RWPE2 (cell line): ENCODE data around the gene LHX5.

ENCODE experiments used
- ATAC-seq: fragments of 200-7000 bp; cut with Tn5 transposase; 3 replicates; pipeline ENCODE4 v1.9.1; 2021; ENCODE audit warnings: low read depth
- DNase-seq: peaks from one replicate; pipeline ENCODE4 v3.0.0-alpha.2; 2020; ENCODE audit warnings: low spot score
- H3K27ac ChIP-seq: fragments of 450-650 bp; 2 replicates; pipeline ENCODE4 v1.5.1; 2017; ENCODE audit warnings: mild to moderate bottlenecking; ENCODE audit not compliant: poor library complexity, severe bottlenecking
- H3K27me3 ChIP-seq: fragments of 250-450 bp; sonication (Bioruptor Pico); 2 replicates; pipeline ENCODE4 v1.5.1; 2021; ENCODE audit warnings: mild to moderate bottlenecking, moderate library complexity; ENCODE audit not compliant: insufficient read depth, poor library complexity, severe bottlenecking
- H3K36me3 ChIP-seq: fragments of 250-450 bp; sonication (Bioruptor Pico); 2 replicates; pipeline ENCODE4 v1.5.1; 2020; ENCODE audit warnings: low read depth, mild to moderate bottlenecking, moderate library complexity
- H3K4me1 ChIP-seq: fragments of 250-450 bp; sonication (Bioruptor Pico); 2 replicates; pipeline ENCODE4 v1.5.1; 2021; ENCODE audit warnings: mild to moderate bottlenecking, moderate library complexity; ENCODE audit not compliant: insufficient read depth, poor library complexity, severe bottlenecking
- H3K4me3 ChIP-seq: fragments of 250-450 bp; sonication (Bioruptor Pico); 2 replicates; pipeline ENCODE4 v1.5.1; 2021; ENCODE audit warnings: mild to moderate bottlenecking, moderate library complexity; ENCODE audit not compliant: severe bottlenecking
- H3K9me3 ChIP-seq: fragments of 250-450 bp; sonication (Bioruptor Pico); 2 replicates; pipeline ENCODE4 v1.5.1; 2021; ENCODE audit warnings: mild to moderate bottlenecking, moderate library complexity; ENCODE audit not compliant: severe bottlenecking
- TF ChIP-seq, protein P1 (sequence below): fragments of 450-650 bp; IDR thresholded peaks from one replicate; pipeline ENCODE4 v1.5.1; 2017; ENCODE audit warnings: mild to moderate bottlenecking, moderate library complexity; ENCODE audit not compliant: poor library complexity, severe bottlenecking

Gene LHX5

DNA sequence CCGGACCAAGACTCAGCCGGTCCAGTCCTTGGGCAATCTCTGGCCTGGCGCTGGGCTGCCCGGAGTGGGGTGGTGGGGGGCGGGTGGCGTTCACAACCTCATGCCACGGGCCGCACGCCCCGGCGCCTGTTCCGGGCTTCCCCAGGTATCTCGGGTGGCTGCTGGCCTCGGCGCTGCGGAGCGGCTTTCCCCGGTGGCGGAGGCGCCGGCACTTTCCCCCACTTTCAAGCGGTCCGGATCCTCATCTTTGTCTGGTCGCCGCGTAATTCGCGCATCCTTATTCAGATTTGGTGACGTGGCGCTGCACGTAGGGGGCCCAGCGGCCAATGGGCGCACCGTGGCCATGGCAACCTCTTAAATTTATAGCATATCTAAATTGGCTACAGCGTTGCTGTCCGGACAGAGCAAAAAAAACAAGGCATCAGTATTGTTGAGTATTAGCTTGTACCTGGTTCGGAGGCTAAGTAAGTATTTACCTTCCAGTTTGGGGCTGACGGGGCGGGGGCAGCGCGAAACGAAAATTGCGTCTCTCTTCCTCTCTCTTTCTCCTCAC, at the start of gene LHX5:
TSS of gene LHX5 (minus strand) at position 253 of the 553 bp plus-strand sequence. CDS start 373 bp downstream, outside the sequence.
- Histone ChIP-seq H3K27me3 (peaks cover 96% of the 10 kb centered on the region), H3K36me3 (no peaks in the 10 kb centered on the region), H3K27ac (no peak within 1 kb of the TSS), H3K4me3 (no peak within 1 kb of the TSS), H3K4me1 (no peaks in the 10 kb centered on the region), H3K9me3 (no peaks in the 10 kb centered on the region)
- DNase-seq (no peak), ATAC-seq (no peak)
- TF ChIP-seq, protein P1, sequence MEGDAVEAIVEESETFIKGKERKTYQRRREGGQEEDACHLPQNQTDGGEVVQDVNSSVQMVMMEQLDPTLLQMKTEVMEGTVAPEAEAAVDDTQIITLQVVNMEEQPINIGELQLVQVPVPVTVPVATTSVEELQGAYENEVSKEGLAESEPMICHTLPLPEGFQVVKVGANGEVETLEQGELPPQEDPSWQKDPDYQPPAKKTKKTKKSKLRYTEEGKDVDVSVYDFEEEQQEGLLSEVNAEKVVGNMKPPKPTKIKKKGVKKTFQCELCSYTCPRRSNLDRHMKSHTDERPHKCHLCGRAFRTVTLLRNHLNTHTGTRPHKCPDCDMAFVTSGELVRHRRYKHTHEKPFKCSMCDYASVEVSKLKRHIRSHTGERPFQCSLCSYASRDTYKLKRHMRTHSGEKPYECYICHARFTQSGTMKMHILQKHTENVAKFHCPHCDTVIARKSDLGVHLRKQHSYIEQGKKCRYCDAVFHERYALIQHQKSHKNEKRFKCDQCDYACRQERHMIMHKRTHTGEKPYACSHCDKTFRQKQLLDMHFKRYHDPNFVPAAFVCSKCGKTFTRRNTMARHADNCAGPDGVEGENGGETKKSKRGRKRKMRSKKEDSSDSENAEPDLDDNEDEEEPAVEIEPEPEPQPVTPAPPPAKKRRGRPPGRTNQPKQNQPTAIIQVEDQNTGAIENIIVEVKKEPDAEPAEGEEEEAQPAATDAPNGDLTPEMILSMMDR = no peak

GRCh38 chr12:113519464-113520307, 48.0 kb upstream of the LHX5 start:
- H3K9me3 ChIP-seq = no peaks in the 10 kb centered on the region
- no peak overlapping the region for H3K4me3 ChIP-seq
- DNase-seq (no peak), ATAC-seq (no peak)
- no peak overlapping the region for H3K27ac ChIP-seq
- H3K36me3 ChIP-seq = no peaks in the 10 kb centered on the region
- H3K27me3 ChIP-seq = peaks cover 77% of the 10 kb centered on the region
- no peaks in the 10 kb centered on the region for H3K4me1 ChIP-seq
- TF ChIP-seq, protein P1 = no peak

GRCh38 chr12:113515082-113515856, 43.6 kb upstream of the LHX5 start:
- no peaks in the 10 kb centered on the region for H3K4me1 ChIP-seq
- H3K9me3 ChIP-seq = no peaks in the 10 kb centered on the region
- ATAC-seq (no peak), DNase-seq (no peak)
- H3K36me3 ChIP-seq = no peaks in the 10 kb centered on the region
- H3K27me3 ChIP-seq = peaks cover 72% of the 10 kb centered on the region
- no peak overlapping the region for H3K27ac ChIP-seq
- H3K4me3 ChIP-seq = no peak overlapping the region
- TF ChIP-seq, protein P1 = no peak

DNA sequence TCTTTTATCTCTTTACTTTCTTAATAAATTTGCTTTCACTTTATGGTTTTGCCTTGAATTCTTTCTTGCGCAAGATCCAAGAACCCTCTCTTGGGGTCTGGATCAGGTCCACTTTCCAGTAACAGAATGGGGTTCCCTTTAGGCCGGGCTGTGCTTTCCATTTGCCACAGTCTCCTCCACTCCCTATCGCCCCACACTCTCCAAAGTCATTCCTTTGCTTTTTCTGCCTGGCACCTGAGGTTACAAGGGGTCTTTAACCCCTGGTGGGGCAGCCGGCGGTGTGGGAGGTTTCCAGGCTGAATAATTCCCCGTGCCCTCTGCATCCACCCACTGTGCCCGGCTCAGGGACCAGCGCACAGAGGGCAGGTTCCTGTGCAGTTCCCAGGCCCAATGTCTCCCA, 42.9 kb upstream of the LHX5 start:
- H3K36me3 ChIP-seq = no peaks in the 10 kb centered on the region
- TF ChIP-seq, protein P1 = no peak
- no peak for ATAC-seq
- no peak overlapping the region for H3K27ac ChIP-seq
- peaks cover 65% of the 10 kb centered on the region for H3K27me3 ChIP-seq
- H3K4me3 ChIP-seq = no peak overlapping the region
- DNase-seq = no peak
- H3K4me1 ChIP-seq = no peaks in the 10 kb centered on the region
- no peaks in the 10 kb centered on the region for H3K9me3 ChIP-seq
